ENCODE measurements around the gene HIVEP1.

HIVEP1 gene

GRCh38 chr6:11994875-11995461 lies 17.1 kb upstream of the HIVEP1 start:
- no peak for DNase-seq (ENCODE audit: low spot score)

- DNase-seq (ENCODE audit: low spot score): no peak
Observed at GRCh38 chr6:11996751-11997150, 15.4 kb upstream of the HIVEP1 start.

GRCh38 chr6:11999246-11999645 lies 12.9 kb upstream of the HIVEP1 start:
- DNase-seq (ENCODE audit: low spot score): no peak

GRCh38 chr6:12000174-12000573 lies 11.9 kb upstream of the HIVEP1 start:
- DNase-seq (ENCODE audit: low spot score): no peak

- DNase-seq (ENCODE audit: low spot score): no peak
Observed at GRCh38 chr6:12001004-12001705, 11.0 kb upstream of the HIVEP1 start.

- no peak for DNase-seq (ENCODE audit: low spot score)
Observed at GRCh38 chr6:12001706-12002435, 10.2 kb upstream of the HIVEP1 start.

GRCh38 chr6:12007473-12007872 lies 4.6 kb upstream of the HIVEP1 start:
- DNase-seq (ENCODE audit: low spot score): no peak

GRCh38 chr6:12007887-12008286 lies 4.2 kb upstream of the HIVEP1 start:
- DNase-seq (ENCODE audit: low spot score): no peak

GRCh38 chr6:12008366-12009179 lies 3.5 kb upstream of the HIVEP1 start:
- DNase-seq (ENCODE audit: low spot score): peak; percentile 71

DNA sequence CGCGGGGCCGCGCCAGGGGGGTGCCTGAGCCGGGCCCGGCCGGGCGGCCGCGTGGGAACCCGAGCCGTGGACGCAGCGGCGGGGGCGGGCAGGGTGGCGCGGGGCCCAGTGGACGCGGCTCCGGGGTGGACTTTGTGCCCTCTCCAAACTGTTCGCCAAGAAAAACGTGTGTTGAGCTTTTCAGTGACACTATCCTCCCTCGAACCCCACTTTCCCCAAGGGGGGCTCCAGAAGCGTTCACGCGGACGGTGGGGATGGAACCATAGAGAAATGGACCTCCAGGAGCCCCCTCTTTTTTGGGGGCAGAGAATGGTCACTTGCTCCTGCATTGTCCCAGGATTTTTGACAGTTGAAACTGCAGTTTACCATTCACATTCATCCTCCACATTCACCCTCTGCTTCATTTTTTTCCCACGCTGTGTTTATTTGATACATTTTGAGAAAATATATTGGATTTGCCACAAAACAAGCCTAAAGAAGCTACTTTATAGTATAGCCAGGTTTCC lies 2.9 kb upstream of the HIVEP1 start:
- DNase-seq (ENCODE audit: low spot score): no peak

DNA sequence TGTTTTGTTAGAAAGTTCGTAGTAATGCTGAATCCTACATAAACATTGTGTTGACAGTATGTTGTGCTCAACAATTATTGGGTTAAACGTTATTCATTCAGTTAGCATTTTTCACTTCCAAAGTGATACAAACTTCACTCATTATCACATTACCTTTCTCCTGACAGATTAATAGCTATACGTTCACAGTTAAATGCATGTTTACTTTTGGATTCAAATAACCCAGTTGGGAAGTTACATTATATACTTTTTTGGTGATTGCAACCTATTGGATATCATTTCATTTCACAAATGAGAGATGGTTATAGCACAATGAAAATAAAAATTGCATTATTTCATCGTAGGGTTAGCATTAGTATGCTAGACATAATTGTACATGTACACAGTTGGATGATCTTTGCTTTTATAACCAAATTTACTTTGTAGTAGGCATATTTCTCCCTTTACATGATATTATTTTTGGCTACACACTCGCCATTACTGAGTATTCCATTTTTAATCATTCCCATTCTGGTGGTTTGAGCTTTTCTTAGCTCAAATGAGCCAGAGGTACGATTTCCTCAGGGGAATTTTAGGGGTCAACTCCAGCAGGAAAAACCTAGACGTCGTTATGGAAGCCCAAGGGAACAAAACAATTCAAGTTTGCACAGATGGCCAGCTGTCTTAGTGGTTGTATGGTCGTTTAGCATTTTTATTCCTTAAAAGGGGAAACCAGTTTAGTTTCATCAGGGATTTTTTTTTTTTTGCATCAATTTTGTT lies 2.1 kb upstream of the HIVEP1 start:
- DNase-seq (ENCODE audit: low spot score): no peak

DNA sequence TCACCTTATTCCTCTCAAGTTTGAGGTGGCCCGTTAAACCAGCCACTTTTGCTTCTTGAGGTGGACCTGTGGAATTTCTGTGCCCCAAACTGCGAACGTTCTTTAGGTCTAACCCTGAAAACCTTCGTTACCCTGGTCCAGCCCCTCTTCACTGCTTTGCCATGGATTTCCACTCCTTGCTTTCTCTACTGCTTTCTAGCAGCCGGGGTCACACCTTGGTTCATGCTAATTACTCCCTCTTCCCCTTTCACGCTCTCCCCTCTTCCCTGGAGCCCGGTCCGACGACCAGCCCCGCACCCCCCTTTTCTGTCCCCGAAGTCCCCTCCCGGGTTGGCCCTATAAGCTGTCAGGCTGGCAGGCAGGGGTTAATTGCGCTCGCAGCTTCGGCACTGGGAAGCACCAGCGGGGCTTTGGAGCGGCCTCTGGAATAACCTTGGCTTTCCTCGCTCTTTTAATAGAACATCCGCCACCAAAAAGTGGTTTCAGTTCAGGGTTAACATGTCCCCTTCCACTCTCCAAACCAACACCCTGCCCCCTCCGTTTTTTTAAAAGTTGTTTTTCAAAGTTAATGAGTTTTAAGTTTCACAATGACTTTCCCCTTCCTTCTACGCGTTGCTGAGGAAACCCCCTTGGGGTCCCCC lies 1.4 kb upstream of the HIVEP1 start:
- peak; percentile 38 for DNase-seq (ENCODE audit: low spot score)

DNA sequence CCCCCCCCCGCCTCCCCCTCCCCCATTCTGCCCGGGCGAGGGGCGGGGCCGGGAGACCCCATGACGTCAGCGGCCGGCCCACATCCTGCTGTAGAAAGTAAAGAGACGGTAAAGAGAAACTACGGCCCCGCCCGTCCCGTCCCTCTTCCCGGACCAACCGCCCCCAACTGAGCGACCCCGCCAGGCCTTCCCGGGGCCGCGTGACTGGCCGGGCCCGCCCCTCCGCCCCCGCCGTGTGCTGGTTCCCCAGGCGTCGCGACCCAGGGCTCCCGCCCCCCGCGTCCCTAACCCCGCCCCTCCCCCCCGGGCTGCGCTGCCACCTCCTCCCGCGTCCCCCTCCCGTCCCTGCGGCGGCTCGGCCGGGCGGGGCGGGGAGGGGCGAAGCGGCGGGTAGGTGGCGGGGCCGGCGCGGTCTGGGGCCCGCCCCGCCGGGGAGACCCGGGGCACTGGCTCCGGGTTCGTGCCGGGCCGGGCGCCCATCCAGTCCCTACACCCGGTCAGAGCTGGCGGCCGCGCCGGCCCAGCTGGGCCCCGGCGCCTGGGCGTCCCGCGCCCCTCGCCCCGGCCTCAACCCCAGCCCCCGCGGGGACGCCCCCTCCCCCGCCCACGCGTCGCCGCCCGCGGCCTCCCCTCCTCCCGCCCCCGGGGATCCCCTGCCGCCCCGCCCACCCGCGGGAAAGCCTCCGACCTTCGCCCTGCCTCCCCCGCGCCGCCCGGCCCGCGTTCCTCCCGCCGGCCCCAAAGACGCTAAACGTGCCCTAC lies 655 bp upstream of the HIVEP1 start:
- DNase-seq (ENCODE audit: low spot score): peak; percentile 97

DNA sequence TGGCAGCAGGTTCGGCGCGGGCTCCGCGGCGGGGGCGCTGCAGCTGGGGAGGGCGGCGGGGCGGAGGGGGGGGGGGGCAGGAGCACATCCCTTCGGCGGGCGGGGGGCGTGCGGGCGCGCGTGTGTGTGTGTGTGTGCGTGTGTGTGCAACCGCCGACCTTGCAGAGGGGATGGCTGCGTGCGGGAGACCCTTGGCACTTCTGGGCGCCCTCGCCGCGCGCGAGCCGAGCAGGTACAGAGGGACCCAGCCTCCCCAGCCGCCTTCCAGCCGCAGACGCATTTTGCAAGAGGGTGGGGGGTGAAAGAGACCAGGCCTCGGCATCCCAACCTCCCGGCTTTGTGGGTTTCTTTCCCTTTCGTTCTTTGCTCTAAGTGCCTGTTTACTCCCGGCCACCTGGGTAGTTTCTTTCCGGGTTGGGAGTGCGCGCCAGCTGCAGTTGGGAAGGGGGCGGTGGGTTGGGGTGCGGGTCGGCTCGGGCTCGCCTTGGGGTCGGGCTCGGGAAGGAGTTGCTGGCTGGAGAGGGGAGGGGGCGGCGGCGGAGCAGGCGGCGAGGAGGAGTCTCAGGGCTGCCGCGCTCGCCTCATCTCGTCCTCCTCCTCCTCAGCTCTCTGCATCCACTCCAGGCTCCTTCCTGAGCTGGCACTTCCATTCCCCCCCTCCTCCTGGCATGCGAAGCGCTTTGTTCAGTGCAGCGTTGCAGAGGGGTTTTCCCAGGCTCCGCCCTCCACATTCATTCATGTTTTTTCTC lies 620 bp downstream of the HIVEP1 start:
- DNase-seq (ENCODE audit: low spot score): peak; percentile 45

DNA sequence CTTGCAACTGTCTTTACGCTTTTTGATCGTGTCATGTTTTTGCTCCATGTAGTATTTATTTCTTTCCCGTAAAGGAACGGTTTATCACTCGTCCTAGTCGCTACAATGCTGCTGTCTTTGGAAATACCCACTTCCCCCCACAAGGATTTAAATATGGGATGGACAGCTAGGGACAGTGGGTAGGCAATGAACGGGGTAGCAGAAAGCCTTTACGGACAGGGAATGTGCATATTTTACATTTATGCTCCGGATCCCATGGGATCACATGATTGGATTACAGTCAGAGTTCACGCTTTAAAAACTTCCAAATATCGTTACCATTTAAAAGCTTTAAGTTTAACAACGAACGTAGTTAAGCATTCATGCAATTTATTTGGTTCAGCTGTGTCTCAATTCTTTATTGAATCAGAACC lies 1.2 kb downstream of the HIVEP1 start:
- no peak for DNase-seq (ENCODE audit: low spot score)

DNA sequence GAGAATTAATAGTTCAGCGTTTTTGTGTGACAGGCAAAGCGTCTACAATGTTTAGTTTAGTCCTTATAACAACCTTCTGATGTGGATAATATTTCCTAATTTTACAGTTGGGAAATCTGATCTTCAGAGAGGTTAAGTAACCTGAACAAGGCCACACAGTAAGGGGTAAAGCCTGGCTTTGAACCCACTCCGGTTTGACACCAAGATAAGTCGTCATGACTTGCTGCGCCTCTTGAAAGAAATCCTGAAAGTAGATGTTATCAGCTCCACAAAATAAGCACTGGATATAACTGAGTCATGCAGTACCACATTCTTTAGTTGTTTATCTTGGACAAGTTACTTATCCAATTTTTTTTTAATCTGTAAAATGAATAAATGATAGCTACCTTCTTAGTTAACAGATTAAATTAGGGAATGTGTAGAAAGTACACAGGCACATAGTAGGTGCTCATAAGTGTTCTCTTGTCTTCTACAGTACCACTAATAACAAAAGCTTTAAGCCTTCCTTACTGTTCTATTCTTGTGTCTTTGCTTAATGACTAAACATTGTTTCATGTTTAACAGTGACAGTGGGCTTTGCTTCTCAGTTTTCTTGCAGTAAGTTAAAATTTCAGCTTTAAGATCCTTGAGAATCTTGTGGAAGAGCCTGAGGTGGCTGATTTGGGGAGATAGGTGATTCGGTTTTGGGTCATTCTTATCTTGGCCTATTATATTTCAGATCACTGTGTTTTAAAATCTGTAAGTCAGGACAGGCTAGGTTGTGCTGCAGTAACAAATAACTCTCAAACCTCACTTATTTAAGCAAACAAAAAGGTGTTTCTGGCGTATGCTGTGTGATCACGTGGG lies 2.1 kb downstream of the HIVEP1 start:
- no peak for DNase-seq (ENCODE audit: low spot score)

DNA sequence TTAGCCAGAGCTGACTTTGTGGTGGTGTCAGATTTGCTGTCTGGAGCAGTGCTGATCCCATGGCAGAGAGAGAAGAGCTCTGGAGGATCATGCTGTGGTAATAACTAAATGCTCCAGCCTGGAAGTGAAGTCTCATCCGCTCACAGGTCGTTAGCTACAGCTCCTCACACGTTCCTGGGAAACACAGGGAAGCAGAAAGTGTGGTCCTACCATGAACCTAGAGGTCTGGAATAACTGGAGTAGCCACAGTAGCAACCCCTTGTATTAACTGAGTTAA lies 2.7 kb downstream of the HIVEP1 start:
- no peak for DNase-seq (ENCODE audit: low spot score)

DNA sequence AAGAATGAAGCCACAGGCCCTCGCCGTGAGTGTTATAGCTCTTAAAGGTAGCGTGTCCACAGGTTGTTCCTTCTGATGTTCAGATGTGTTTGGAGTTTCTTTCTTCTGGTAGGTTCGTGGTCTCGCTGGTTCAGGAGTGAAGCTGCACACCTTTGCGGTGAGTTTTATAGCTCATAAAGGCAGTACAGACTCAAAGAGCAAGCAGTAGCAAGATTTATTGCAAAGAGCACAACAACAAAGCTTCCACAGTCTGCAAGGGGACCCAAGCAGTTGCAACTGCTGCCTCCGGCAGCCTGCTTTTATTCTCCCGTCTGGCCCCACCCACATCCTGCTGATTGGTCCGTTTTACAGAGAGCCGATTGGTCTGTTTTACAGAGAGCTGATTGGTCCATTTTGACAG lies 5.2 kb downstream of the HIVEP1 start:
- DNase-seq (ENCODE audit: low spot score): no peak

- no peak for DNase-seq (ENCODE audit: low spot score)
Observed at GRCh38 chr6:12017876-12018401, 5.8 kb downstream of the HIVEP1 start.
